Fibroblast of gingiva (primary cell): ENCODE measurements around the gene NACA.
"Not testable (repeated sequence)": the region's sequence is repeated elsewhere in the genome, so short reads cannot be mapped to it uniquely, and the experiment has no call there.

Source experiments
- DNase-seq: peaks from one replicate; pipeline ENCODE4 v3.0.0-alpha.2; 2011; ENCODE audit warnings: low read depth

Gene NACA

DNA sequence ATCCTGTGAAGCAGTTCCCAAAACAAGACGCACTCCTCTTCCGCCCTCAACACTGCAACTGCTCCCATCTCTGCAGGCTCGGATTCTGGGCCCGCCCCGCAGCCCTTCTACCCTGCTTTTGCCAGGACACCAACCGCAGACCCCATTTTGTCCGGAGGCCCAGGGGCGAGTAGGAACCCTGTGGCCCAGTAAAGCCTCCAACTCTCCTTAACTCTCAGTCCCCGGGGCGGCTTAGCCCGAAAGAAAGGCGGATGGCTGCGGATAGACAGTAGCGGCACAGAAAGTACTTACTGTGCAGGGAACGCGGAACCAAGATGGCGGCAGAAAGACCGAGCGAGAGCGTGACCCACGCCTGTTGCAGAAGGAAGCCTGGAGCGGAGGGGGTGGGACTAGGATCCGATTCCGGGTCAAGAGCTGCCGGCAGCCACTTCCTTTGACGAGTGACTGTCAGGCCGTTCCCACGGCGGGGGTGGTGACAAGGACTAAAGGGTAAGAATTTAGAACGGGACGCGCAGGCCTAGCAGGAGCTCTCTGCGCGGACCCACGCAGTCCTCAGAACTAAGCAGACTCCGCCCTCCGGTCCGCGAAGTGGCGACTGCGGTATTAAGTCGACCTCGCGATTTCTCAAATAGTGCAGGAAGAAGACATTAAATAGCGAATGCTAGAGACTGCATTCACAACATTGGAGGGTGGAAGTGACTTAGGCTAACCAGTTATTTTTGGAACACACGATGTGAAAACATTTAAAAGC is at the start of gene NACA:
Gene NACA (minus strand): TSS at position 328 of the 751 bp plus-strand sequence. CDS start 778 bp downstream, outside the sequence.
- DNase-seq, result peak; percentile 99

DNA sequence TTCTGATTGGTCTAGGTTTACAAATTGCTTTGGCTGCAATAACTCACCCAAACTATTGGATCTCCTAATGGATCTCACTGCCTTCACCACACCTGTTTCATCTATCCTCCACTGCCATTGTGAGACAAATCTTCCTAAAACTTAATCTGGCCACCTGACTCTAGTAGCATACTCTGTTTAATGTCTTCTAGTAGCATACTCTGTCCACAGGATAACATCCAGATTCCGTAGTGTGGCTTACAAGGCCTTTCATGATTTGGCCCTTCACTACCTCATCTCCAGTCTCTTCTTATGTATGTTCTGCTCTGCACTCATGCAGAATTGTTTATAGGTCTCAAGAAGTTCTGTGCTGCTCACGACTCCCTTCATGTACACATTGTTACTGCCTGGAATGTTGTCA is 48.0 kb upstream of the NACA start:
- DNase-seq, result no peak

DNA sequence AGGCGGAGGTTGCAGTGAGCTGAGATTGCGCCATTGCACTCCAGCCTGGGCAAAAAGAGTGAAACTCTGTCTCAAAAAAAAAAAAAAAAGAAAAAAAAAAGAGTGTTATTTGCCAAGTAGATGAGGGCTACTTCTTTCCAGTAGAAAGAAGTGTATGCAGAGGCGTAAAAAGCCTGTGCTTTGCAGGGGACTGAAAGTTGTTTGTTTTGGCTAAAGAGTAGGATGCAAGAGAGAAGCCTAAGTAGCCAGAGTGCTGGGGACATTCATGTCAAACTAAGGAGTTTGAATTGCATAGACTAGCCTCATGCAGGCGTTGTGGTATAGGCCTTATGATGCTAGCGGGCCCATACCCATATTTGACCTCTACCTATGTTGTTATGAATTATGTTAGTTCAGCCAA is 47.5 kb upstream of the NACA start:
- DNase-seq, result no peak

DNA sequence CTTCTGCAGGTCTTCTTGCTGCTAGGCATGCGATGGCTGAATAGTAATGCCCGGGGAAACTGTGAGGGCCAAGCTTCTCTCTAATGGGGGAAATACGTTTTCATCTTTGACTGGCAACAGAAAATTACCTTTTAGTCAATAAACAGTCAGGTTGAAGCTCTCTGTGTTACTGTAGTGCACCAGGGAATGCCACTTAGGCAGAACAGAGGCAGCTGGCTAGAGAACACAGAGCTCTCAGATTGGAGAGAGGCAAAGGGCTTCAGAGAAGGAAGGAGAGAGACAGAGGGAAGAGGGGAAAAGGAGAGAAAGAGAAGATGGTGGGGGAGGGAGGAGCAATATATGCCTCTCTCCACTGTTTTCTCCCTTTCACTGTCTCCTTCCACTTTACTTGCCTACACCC is 44.8 kb upstream of the NACA start:
- DNase-seq, result no peak

DNA sequence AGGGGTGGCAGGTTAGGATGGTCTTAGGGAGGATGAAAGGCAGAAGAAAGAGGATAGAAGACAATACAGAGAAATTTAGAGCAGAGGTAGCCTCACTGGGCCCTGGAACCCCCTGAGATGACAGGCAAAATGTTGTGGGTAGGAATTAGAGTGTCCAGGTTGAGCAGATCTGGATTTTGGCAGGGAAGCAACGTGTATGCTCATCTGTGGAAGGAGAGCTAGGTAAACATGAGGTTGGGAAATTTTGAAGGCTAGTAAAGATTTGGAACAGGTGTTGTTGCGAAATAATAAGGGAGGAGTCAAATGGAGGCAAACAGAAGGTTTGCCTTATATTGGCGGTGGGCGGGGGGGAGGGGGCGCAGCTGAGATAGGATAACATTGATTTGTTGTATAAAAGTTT is 43.3 kb upstream of the NACA start:
- DNase-seq, result no peak

DNA sequence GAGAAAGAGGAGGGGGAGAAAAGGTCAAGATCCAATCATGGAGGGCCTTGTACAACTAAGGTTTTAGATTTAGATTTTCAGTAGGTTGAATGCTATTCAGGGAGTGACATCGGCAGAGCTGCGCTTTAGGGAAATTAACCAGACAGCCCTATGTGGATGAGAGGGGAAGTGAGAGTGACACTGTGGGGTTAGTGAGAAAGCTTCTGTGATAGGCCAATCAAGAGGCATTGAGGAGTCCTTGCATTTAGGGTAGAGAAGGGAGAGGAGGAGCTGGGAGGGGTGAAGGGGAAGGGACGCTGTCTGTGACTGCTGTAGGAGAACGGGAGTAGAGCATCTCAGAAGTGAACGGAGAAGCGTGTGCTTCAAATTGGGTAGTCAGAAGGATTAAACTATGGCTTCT is 41.4 kb upstream of the NACA start:
- DNase-seq, result no peak

DNA sequence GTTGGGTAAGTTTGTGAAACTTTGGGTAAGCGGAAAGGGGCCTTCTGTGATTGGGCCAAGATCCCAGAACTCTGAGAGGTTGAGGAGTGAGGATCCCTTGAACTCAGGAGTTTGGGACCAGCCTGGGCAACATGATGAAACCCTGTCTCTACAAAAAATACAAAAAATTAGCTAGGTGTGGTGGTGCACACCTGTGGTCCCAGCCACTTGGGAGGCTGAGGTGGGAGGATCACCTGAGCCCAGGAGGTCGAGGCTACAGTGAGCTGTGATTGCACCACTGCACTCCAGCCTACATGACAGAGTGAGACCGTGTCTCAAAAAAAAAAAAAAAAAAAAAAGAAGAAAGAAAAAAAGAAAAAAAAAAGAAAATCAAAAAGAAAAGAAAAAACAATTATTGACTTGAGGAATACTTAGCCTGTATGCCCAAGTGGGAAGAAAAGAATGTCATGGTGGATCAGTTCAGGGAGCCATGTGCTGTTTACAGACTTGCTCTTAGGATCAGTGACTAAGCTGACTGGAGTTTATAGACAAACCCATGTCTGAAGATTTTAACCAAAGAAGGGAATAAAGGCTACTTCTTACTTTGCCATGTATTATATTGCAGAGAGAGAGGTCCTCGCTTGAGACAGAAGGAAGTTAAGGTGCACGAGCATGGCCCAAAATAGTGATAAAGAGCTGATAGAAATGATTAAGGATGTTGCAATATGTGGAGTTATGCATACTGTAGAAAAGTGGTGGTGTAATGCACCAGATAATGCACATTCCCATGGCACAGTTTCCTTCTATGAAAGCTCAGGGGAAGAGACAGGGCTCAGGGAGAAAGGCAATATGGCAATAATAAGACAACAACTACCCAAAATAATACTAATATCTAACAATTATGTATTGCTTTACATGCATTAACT is 38.9 kb upstream of the NACA start:
- DNase-seq, result no peak

DNA sequence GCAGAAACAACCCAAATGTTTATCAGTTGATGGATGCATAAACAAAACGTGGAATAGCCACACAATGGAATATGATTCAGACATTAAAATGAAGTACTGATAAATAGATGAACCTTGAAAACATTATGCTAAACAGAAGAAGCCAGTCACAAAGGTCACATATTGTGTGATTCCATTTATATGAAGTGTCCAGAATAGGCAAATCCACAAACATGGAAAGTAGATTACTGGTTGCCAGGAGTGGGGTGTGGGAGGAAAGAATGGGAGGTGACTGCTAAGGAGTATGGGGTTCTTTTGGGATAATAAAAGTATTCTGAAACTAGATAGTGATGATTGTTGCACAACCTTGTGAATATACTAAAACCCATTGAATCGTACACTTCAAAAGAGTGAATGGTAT is 36.7 kb upstream of the NACA start:
- no peak for DNase-seq

DNA sequence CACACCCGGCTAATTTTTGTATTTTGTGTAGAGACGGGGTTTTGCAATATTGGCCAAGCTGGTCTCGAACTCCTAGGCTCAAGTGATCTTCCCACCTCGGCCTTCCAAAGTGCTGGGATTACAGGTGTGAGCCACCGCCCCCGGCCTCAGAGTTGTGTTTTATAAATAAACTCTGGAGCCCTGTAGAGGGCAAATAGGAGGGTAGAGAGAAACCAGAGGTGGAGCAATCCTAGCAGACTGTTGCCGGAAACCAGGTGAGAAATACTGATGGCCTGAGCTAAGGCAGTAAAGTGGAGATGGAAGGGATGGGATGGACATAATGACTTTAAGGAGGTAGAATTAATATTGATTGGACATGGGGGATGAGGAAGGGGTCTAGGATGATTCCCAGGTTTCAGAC is 35.4 kb upstream of the NACA start:
- DNase-seq, result no peak

DNA sequence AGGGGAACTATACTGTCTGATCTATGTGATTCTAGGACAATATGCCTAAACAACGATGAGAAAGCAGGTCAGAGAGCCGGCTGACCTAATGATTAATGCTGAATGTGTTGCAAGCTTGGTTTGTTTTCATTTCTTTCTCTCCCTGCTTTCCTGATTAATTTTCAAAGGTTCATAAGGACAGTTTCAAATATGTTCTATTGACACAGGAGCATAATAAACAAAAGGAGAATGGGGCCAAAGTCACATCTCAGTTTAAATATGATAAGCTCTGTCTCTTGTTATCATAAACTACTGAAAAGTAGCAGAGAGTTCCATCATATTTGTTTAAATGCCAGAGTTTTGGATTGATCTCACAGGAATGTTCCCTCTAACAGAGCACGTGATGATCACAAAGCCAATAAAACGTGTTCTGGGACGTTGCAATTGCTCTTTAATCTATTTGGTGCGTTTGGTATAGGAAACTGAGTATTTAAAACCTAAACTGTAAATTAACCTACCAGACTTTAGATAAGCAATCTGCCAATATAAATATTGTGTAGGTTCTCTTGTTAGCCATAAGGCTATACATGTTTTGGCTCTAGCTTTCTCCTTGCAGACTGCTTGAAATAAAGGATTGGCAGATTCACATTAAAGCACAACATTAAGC is 34.3 kb upstream of the NACA start:
- no peak for DNase-seq

DNA sequence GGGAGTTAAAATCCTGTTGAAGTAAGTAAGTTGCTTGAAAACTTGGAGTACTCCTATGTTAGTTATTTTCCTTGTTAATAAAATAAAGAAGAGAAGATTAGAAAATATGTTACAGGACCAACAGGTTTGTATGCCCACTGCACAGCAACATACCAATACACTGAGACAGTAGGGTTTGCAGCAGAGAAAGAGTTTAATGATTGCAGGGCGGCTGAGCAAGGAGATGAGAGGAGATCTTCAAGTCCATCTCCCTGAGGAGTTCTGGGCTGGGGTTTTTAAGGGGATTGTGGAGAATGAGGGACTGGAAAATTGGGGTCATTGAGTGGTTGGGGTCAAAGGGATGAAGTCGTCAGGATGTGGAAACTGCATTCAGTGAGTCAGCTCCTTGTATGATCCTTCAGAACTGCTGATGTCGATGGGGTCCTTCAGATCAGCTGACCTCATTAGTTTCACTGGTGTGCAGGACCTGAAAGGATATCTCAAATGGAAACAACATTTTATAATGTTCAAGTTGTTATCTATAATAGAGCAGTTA is 33.7 kb upstream of the NACA start:
- DNase-seq, result no peak

DNA sequence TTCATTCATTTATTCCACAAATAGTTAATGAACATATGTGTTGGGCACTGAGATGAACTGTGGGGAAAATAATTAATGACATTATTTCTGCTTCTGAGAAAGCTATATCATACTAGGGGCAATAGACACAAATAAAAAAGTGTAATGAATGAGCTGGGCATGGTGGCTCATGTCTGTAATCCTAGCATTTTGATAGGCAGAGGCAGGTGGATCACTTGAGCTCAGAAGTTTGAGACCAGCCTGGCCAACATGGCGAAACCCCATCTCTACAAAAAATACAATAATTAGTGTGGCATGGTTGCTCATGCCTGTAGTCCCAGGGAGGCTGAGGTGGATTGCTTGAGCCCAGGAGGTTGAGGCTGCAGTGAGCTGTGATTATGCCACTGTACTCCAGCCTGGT is 32.9 kb upstream of the NACA start:
- not testable (repeated sequence) for DNase-seq

DNA sequence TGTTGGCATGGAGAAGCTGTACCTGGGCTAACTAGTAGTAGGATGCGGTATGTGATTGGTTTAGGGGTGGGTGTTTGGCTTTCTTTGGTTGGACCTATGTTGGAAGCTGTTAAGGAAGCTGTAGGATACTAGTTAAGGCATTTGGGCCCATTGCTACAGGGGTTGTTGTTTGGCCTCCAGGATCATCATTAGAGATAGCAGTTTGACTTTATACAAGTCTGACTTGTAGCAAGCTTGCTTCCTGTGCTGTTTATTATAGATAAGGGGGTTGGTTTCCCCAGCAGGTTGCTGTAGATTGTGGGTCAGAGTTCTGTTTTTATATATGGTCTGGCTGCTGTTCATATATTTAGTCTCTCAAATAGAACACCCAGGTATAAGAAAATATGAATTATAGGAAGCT is 28.5 kb upstream of the NACA start:
- DNase-seq, result no peak

DNA sequence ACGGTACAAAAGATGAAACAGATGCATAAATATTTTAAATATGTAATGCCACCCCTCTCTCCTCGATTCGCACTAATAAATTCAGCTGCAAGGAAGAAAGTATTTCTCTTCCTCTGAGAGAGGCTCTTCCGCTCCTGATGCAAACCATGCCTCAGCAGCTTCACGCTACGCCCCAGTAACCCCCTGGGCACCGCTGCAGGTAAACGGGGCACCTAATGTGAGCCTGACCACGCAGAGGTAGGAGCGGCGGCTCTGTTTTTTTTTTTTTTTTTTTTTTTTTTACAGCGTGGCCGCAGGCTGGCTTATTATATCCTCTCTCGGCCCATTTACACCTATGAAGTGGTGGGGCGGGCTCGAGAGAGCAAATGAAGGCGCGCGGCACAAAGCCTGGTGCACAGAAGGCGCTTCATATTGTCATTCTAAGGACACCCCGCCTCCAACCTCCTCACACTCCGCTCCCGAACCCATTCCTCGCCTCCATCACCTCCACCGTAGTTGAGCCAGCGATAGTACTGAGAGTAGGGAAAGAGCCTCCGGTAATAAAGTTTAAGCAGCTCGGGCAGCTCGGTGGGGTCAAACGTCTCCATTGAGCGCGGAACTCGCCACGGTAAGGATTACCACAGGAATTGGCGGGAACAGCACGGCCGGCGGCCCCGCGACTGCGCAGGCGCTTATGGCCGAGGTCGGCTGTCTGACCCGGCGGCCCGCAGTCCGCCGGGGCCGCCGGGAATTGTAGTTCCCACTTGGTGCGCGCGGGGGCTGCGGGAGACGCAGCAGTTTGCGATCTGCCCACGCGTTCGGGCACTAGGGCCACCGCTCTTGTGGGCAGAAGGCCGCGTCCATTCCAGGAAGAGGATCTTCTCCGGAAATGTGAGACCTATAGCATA is 26.9 kb upstream of the NACA start, which contains the start of gene PRIM1:
Gene PRIM1 (minus strand): TSS at position 612 of the 887 bp plus-strand sequence. CDS start 25 bp downstream, at position 587.
- DNase-seq, result peak; percentile 63

DNA sequence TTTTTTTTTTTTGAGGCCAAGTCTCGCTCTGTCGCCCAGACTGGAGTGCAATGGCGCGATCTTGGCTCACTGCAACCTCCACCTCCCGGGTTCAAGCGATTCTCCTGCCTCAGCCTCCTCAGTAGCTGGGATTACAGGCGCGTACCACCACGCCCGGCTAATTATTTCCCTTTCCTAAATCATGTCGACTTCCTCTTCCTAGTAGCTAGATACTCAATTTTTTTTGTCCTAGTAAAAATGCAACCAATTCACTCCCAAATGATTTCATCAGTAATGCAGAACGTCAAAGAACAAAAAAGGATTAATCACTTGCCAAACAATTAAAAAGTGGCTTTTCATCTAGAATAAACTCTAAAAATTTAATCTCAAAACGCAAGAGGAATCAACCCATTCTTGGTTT is 25.5 kb upstream of the NACA start:
- not testable (repeated sequence) for DNase-seq

DNA sequence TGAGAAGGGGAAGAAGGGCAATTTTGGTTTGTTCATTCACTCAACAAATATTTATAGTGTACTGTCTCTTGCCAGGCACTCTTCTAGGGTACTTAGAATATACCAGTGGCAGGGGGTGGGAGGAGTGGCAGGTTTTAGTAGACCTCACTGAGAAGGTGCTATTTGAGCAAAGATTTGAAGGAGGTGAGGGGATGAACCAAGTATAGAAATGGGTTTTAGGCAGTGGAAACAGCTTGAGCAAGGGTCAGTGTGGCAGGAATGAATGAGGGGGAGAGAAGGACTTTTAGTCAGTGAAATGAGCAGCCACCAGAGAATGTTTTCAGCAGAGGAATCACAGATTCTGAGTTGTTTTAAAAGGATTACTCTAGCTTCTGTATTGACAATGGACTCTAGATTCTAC is 24.8 kb upstream of the NACA start:
- DNase-seq, result no peak

DNA sequence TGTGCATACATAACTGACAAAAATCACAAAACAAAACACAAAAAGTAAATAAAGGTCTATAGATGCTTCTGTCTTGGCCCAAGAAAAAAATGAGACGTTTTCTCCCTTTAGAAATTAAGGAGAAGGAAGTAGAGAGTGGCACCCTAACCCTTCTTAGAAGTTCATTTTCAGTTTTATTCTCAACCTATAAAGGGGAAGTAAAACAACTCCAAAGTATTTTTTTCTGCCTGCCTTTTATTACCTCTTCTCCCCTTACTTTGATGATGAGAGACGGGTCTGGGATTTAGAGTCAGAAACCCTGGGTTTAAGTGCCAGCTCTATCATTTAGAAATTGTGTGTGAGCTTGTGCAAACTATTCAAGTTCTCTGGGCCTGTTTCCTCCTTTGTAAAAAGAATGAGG is 24.3 kb upstream of the NACA start:
- no peak for DNase-seq

DNA sequence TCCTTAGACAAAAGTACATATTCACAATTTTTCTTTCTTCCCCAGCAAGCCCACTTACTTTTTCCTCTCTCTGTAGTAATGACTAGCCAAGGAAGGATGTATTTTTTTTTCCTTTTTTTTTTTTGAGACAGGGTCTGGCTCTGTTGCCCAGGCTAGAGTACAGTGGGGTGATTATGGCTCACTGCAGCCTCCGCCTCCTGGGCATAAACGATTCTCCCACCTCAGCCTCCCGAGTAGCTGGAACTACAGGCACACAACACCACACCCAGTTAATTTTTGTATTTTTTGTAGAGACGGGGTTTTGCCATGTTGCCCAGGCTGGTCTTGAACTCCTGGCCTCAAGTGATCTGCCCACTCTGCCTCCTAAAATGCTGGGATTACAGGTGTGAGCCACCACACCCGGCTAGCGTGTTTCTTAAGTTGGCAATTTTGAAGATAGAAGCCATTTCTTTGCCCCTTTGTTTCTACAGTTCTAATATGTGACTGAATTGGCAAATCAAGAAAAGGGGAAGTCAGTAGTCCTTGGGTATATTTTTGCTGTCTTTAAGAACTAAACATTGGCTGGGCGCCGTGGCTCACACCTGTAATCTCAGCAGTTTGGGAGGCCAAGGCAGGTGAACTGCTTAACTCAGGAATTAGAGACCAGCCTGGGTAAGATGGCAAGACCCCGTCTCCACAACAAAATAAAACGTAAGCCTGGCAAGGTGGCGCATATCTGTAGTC is 3.2 kb upstream of the NACA start:
- DNase-seq, result no peak

DNA sequence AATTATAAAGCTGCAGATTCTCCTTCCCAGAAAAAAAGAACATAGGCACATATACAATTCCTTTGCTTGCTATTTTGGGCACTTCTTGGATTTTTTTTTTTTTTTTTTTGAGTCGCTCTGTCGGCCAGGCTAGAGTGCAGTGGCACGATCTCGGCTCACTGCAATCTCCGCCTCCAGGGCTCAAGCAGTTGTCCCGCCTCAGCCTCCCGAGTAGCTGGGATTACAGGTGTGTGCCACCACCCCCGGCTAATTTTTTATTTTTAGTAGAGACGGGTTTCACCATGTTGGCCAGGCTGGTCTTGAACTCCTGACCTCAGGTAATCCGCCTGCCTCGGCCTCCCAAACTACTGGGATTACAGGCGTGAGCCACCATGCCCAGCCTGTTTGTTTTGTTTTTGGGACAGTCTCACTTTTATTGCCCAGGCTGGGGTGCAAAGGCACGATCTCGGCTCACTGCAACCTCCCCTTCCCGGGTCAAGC is 1.1 kb upstream of the NACA start:
- DNase-seq, result not testable (repeated sequence)

DNA sequence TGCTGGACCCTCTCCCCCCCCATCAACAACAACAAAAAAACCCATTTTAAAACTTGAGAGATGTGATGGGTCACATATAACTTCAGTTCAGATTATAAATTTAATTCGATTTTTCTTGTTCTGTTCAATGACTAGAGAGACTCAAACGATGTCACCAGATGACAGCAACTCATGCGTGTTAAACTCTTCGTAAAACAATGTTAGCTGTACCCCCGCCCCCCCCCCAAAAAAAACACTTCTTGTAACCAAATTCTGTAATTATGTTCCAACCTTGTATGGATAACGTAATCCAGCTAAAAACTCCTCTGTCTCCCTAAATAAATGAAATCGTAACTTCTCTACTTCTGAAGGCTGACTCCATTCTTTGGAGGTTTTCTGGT is 614 bp upstream of the NACA start:
- DNase-seq, result no peak

DNA sequence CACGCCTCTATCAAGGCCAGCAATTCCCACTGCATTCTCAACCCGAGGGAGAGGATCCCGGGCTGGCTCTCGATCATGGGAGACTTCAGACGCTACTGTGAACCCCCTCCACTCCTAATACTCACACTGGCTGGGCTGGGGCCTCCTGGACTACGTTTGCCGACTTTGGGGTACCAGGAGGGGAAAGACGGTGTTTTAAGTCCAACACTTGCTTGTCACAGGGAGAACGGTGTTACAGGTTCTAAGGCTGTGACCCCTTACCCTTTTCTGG is 463 bp downstream of the NACA start:
- no peak for DNase-seq
